GM21576 (cell line): ENCODE results near the gene TEX19.
"Not testable (repeated sequence)": the region's sequence is repeated elsewhere in the genome, so short reads cannot be mapped to it uniquely, and the experiment has no call there.

Source experiments
- ATAC-seq: cut with Tn5 transposase; IDR thresholded peaks from one replicate; pipeline ENCODE4 v1.9.1; 2021; ENCODE audit warnings: mild to moderate bottlenecking, moderate library complexity; ENCODE audit not compliant: unreplicated experiment

TEX19 gene

DNA sequence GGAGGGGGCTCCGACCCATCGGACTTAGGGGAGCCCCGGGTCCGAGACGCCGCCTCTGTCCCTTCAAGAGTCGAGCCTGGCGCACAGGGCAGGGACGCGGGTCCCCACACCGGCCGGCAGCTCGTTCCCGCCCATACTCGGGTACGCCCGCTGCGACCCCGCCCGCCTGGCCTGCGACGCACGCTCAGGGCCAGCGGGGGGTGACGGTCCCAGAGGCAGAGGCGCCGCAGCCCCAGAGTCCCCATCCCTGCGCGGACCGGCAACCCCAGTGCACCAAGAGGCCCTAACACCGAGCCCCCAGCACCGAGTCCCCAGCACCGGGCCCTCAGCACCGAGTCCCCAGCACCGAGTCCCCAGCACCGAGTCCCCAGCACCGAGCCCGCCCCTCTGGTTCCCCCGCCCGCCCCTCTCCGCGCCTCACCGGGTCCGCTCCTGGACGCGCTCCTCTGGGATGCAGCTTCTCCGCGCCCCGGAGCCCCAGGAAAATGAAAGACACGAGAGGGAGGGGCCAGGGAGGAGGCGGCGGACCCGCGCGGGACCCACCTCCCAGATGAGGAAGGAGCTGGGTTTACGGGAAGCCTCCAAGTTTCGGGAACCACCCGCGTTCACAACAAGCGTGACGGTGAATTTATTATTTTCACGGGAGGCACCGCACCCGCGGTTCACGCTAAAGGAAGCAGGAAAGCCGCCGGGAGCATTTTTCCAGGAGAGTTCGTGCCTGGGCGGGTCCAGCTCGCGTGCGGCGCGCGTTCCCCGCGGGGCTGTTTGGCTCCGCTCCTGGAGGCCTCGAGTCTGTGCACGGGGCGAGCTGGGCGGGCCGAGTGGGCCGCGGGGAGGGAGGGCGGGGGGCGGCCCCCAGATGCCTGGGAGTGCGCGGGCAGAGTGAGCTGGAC lies 25.5 kb upstream of the TEX19 start, which contains the start of gene SECTM1:
SECTM1 (minus strand) TSS at position 488 of the 893 bp plus-strand sequence. CDS start 6,526 bp downstream, outside the sequence.
- ATAC-seq, result no peak

DNA sequence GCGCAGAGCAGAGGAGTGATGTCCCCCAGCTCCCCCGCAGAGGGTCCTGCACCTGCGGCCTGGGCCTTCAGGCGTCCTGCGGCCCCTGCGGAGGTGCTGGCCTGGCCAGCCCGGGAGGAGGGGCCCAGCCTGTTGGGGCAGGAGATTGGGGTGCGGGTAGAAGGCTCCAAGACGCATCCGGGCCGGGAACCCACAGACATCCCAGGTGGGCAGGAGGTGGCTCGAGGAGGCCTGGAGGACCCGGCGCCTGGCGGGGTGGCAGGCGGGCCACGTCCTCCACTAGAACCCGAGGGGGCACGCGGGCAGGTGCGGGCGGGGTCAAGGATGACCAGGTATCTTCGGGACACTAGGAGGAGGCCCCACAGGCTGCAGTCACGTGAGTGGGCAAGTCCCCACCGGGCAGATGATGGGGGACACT lies 24.8 kb upstream of the TEX19 start:
- ATAC-seq, result no peak

DNA sequence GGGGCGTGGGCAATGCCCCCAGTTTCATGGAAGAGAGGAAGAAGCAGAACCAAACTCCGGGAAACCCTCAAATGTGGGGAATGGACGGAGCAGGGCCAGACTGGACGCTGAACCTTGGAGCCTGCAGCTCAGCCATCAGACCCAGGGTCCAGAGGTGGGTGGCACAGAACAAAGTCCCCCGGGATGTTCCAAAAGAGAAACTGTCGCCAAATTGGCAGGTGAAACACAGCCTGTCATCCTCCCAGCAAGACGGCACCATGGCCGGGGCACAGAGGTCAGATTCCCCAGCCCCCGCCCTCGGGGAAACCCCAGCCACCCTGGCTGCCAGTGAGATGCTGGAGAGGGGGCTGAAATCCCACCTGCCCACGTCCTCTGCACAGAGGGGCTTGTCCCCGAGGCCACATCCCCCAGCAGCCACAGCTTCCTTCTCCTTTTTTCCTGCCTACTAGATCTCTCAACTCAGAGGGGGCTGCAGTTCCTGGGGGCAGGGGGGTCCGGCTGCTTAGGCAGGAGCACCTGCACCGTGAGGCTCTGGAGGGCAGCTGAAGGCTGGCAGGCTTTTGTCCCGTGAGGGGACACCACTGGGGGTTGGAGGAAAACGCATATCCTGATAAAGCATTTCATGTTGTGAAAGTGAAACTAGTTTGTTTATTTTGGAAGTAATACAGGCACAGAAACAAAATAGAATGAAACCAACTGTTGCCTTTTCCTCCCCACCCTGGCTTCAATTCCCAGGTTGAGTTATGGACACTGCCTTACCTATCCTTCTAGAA lies 24.2 kb upstream of the TEX19 start:
- ATAC-seq, result no peak

DNA sequence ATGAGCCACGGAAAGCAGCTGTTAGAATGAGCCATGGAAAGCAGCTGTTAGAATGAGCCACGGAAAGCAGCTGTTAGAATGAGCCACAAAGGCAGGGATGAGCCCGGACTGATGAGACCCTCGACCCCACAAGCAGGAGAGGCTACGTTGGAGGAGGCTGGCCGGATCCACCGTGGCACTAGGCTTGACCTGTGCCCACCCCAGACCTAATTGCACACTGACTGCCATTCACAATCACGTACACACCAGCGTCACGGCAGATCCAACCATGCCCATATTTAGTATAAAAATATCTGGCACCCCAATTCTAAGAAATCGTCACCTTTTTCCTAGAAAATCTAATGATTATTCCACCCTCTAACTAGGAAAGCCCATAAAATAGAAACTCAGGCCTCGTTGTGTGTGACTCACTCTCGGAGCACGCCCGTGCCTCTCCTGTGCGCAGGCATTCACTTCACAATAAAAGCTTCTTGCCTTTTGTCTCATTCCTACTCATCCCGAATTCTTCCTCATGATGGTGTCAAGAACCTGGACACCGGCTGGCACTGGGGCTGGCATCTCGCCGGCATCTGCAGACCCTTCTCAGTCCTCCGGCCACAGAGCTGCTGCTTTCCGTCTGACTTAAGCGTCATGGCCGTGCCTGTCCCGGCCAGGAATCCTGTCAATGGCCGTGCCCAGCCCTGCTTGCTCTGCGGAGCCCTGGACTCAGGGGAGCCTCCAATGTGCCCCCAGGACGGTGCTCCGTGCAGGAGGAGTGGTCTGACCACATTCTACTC lies 20.0 kb upstream of the TEX19 start:
- no peak for ATAC-seq

DNA sequence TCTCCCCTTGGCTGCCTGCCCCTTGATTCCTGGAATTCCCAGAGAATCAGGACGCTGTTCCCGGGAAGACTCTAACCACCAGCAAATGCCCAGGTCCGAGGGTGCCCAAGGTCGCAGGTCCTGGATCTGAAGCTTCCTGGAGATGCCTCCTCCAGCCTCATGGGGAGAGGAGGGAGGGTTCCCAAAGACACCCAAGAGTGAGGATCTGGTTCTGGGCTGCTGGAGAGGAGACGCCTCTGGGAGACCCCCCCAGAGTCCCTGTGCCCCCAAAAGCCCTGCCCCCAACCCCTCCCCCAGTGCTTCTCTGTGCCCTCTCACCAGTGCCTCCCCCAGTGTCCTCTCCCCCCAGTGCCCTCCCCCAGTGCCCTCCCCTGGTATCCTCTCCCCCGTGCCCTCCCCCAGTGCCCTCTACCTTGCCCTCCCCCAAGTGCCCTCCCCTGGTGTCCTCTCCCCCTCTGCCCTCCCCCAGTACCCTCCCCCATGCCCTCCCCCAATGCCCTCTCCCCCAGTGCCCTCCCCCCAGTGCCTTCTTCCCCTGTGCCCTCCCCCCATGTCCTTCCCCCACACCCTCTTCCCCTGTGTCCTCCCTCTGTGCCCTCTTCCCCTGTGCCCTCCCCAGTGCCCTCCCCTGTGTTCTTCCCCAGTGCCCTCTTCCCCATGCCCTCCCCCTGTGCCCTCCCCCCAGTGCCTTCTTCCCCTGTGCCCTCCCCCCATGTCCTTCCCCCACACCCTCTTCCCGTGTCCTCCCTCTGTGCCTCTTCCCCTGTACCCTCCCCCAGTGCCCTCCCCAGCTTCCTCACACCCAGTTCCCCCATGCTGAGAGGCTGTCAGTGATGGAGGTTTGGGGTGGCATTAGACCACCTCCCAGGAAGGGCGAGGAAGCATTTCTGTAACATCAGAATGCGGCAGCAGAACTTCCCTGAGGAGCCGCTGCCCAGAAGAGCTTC lies 19.1 kb upstream of the TEX19 start:
- no peak for ATAC-seq

DNA sequence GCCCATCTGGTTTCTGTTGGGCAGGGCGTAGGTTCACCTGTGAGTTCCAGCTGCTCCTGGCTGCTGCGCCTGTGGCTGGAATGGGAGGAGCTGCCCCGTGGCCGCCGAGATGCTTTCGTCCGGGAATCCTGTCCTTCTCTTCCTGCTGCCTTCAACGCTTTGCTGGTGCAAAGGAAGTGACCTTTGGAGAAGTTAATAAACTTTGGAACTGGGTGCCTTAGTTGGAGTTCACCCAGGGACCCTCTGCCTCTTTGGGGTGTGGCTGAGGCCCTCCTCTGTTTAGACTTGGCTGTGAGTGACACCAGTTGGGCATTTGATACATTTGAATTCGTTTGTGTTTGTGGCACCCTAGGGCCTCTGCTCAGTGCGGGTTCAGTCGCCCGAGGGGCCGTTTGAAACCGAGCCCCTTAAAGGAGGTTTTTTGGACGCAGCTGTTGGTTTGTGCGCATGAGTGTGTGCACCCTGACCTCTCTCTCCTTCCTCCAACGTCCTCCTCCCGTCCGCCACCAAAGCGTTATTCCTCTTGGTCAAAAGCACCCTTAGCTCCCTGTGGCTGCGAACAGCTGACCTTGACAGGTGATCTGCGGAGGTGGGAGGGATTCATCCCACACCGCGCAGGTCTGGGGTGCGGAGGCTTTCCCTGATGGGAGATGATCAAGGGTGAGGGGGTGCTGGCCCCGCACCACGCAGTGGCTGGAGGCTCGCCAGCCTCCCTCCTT lies 16.5 kb upstream of the TEX19 start:
- ATAC-seq, result no peak

DNA sequence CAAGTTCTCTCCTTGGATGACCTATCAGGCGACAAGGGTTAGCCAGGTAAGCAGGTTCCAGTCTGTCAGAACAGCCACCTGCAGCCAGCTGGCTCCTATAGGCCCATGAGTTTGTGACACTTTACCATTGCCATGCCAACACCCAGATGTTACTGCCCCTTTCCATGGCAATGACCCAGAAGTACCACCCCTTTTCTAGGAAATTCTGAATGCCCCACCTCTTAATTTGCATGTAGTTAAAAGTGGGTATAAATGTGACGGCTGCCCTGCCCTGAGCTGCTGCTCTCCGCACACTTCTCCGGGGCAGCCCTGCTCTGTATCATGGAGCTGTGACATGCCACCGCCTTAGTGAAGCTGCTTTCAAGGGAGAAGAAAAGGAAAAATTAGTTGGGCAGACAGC lies 15.5 kb upstream of the TEX19 start:
- ATAC-seq, result no peak

DNA sequence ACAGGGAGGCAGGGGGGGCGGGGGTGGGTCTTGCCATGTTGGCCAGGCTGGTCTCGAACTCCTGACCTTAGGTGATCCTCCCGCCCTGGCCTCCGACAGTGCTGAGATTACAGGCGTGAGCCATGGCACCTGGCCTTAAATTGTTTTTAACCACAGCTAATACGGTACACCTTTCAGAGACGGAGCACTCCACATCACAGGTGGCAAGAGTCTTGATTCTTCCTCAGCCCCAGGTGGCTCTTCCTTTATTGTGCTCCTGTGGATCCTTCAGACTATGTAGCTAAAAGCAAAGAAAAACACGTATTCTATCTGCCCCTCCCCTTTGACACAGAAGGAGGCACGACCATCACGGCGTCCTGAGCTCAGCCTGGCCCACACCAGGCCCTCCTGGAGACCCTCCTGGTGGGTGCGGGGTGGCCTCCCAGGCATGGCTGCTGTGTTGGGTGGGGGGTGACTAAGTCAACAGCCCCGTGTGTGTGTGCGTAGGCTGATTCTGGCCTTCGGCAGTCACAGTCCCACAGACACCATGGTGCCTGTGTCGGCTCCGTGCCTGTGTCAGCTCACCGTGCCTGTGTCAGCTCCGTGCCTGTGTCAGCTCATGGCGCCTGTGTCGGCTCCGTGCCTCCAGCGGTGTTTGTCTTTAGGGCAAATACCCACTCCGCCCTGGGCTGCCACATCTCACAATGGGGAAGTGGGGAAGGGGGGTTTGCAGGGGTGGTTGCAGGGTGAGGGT lies 14.7 kb upstream of the TEX19 start:
- no peak for ATAC-seq

DNA sequence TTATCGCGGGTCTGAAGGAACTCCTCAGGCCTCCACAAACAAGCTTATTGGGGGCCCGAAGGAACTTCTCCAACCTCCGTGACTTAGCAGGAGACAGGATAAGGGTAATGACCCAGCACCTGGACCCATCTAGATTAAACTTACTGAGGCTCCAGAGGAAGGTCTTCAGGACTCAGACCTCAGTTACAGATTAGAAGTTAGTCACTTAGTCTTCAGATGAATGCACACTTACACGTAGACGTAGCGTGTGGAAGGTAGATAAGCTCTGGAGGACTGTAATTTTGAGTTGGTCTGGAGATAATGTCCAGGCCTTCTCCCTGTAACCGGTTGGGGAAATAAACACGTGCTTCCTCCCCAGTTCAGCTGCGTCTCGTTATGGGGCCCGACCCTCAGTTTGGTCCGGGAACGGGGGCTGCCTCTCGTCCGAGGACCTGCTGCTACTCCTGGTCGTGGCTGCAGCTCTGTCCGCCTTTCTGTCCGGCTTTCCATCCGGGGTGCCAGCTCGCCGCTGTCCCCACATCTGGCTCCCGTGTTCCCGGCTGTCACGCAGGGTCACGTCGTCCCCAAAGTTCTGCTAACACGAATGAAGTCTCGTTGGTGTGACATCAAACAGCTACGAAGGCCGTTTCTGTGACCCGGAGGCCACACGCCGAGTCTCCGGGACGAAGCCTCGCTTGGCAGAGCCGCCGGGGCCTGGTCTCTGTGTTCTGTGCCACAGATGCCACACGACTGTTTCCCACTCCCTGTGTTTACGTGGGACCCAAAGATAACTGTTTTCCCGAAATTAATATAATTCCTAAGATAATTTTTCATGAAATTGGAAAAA lies 13.7 kb upstream of the TEX19 start:
- ATAC-seq, result no peak

DNA sequence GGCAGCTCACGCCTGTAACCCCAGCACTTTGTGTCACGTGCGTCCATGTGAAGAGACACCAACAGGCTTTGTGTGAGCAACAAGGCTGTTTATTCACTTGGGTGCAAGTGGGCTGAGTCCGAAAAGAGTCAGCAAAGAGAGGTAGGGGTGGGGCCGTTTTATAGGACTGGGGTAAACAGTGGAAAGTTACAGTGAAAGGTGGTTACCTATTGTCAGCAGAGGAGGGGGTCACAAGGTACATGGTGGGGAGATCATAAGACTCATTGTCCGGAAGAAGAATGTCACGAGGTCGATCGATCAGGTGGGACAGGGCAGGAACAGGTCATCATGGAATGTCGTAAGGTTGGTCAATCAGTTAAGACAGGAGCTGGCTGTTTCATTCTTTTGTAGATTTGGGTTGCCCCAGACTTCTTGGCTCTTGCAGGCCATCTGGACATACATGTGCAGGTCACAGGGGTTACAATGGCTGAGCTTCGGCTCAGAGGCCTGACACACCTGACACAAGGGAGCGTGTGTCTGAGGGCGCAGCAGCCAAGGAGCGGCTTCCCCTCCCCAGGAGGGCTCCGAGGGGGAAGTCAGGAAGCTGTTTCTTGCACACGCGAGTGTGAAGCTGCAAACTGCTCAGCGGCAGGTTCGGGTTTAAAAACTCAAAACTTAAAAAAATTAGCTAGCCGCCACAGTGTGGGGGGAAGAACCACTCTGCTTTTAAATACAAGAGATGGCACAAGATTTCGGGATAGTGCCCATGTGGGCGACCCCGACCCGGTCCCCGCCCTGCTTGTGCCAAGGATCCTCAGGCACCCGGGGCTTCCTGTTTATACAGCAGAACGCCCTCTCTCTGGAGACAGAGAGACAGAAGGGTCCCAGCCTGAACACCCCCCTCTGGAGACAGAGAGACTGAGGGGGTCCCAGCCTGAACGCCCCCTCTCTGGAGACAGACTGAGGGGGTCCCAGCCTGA lies 12.4 kb upstream of the TEX19 start:
- ATAC-seq, result no peak

DNA sequence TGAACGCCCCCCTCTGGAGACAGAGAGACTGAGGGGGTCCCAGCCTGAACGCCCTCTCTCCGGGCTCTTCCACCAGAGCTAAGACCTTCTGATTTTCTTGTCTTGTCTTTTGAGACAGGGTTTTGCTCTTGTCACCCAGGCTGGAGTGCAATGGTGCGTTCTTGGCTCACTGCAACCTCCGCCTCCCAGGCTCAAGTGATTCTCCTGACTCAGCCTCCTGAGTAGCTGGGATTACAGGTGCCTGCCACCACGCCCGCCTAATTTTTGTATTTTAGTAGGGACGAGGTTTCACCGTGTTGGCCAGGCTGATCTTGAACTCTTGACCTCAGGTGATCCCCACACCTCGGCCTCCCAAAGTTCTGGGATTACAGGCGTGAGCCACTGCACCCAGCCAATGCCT lies 11.1 kb upstream of the TEX19 start:
- not testable (repeated sequence) for ATAC-seq

DNA sequence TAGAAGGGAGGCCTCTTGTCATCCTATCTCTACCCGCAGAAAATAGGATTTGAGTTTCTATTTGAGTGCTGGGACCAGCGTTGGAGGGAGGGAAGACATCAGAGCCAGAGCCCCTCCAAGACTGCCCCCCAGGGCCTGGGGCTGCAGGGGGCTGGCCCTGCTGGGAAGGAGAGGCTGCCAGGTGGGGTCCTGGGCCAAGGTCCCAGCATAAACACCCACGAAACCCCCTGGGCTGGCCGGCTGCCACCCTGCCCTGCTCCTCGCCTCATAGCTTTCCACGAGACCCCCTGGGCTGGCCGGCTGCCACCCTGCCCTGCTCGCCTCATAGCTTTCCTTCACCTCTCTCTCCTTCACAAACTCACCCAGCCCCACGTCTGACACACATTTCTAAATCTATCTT lies 10.6 kb upstream of the TEX19 start:
- ATAC-seq, result no peak

DNA sequence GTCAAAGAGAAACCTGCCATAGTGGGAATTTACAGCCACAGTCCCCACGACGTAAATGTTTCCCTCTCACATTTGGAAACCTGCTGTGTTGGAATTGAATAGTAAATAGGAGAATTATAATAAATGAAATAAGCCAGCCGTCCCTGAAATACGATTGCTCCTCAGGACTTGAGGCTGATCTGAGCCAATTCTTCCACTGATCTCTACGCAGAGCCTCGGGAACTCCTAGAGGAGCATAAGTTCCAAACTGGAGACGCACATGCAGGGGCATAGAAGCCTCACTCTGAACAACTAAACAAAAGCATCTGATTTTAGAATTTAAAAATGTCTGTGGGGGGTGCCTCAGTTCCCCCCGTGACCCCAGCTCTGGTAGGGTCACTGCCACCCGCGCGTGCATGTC lies 10.2 kb upstream of the TEX19 start:
- ATAC-seq, result no peak

DNA sequence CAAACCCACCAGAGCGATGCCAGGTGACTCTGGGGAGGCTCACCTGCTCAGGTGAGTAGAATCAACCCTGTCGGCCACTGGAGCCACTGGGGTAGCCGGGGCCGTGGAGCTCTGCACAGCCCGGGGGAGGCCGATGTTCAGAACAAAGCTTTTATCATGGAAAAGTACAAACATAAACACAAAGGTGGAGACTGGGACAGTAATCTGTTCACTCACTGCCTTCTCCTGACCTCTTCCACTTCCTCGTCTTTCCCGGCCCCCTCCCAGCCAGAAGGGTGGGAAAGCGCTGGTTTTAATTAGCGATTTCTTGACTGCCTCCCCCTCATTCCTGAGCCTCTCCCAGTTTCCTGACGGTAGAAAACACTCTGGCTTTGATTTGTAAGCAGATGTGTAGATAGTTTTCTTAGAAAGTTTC lies 9.8 kb upstream of the TEX19 start:
- ATAC-seq, result no peak

DNA sequence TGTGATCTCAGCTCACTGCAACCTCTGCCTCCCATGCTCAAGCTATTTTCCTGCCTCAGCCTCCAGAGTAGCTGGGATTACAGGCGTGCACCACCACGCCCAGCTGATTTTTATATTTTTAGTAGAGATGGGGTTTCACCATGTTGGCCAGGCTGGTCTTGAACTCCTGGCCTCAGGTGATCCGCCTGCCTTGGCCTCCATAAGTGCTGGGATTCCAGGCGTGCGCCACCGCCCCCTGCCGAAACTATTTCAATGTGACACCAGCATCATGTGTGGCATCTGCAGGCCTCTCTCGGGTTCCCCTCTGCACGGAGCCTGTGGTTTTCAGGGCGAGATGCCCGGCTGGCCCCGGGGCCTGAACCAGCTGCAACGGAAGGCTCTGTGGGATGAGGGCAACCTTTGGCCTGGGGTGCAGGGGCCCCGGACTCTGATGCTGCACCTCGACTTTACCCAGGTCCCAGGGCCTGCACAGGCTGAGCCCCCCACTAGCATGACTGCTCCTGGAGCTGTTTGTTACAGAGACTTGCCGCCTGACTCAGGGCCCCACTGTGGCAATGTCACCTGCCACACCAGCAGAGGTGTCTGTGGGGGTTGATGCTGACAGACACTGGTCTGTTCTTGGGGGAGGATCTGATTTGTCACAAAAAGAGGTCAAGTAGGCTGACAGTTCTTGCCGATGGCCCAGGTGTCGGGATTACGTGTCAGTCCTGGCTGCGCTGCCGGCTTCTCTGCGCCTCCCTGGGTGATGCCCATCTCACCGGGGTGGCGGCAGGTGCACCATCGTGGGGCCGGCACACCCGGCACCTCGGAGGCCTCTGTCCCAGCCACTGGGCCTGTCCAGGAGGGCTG lies 8.6 kb upstream of the TEX19 start:
- no peak for ATAC-seq

DNA sequence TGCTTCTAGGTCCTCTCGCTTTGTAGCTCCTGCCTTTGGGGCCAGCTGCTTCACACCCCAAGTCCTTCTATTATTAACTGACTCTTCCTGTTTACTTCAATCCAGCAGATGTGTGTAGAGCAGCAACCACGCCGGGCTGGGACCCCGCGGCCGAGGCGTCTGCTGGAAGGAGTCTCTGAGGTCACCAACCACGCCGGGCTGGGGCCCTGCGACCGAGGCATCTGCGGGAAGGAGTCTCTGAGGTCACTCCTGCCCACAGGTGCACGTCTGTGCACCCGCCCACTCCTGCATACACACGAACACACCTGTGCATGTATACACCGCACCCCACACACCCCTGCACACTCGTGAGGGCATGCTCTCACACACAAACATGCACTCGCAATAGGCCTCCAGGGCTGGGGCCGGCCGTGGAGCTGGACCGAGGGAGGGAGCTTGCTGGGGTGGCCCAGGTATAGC lies 7.8 kb upstream of the TEX19 start:
- ATAC-seq, result no peak
